SU-DHL-6 (cell line): ENCODE results near the gene MFAP3L.

Experiments
- H2AFZ ChIP-seq: fragments of 200-600 bp; sonication (generic); 2 replicates; pipeline ENCODE4 v1.6.1; 2014; ENCODE audit warnings: low read depth, mild to moderate bottlenecking, moderate library complexity, mixed read lengths, antibody characterized with exemption, low read length; ENCODE audit not compliant: severe bottlenecking
- H3F3A ChIP-seq: fragments of 200-600 bp; shearing (Covaris generic); 2 replicates; pipeline ENCODE4 v1.6.0; 2016; ENCODE audit warnings: antibody characterized with exemption, mild to moderate bottlenecking; ENCODE audit not compliant: insufficient read depth
- H3K27ac ChIP-seq: fragments of 200-600 bp; sonication (generic); 2 replicates; pipeline ENCODE4 v1.5.1; 2016; ENCODE audit warnings: low read depth, mild to moderate bottlenecking, low read length, moderate library complexity, mixed read lengths
- H3K27me3 ChIP-seq: fragments of 200-600 bp; sonication (generic), shearing (Covaris generic); 2 replicates; pipeline ENCODE4 v1.6.0; 2014; ENCODE audit warnings: mild to moderate bottlenecking, low read length
- H3K36me3 ChIP-seq: fragments of 200-600 bp; sonication (generic); 2 replicates; pipeline ENCODE4 v1.6.1; 2014; ENCODE audit warnings: mild to moderate bottlenecking, low read length, mixed read lengths
- H3K4me2 ChIP-seq: fragments of 300-600, 200-600 bp; shearing (Covaris generic), sonication (generic); 2 replicates; pipeline ENCODE4 v1.6.0; 2014; ENCODE audit warnings: low read length, low read depth, mild to moderate bottlenecking; ENCODE audit not compliant: poor library complexity, severe bottlenecking
- H3K4me3 ChIP-seq: fragments of 200-600 bp; sonication (generic); 2 replicates; pipeline ENCODE4 v1.5.1; 2014; ENCODE audit warnings: antibody characterized with exemption, low read length, mild to moderate bottlenecking, mixed read lengths; ENCODE audit not compliant: insufficient read depth, poor library complexity, severe bottlenecking
- H3K79me2 ChIP-seq: fragments of 200-600 bp; sonication (generic); 2 replicates; pipeline ENCODE4 v1.6.1; 2014; ENCODE audit warnings: mild to moderate bottlenecking, low read length, moderate library complexity; ENCODE audit not compliant: insufficient read depth
- H3K9ac ChIP-seq: fragments of 200-600 bp; sonication (generic); 2 replicates; pipeline ENCODE4 v1.7.0; 2014; ENCODE audit warnings: mild to moderate bottlenecking, low read length
- H3K9me2 ChIP-seq: fragments of 200-600 bp; sonication (generic); replicated peaks from 2 replicates; pipeline ENCODE4 v1.6.1; 2014; ENCODE audit warnings: low read length; ENCODE audit not compliant: insufficient read depth
- H3K9me3 ChIP-seq: fragments of 200-600 bp; sonication (generic); 2 replicates; pipeline ENCODE4 v1.6.1; 2014; ENCODE audit warnings: low read length, mixed read lengths; ENCODE audit not compliant: insufficient read depth
- H4K20me1 ChIP-seq: fragments of 200-600 bp; sonication (generic); 2 replicates; pipeline ENCODE4 v1.6.1; 2014; ENCODE audit warnings: low read depth, mild to moderate bottlenecking, antibody characterized with exemption, low read length, moderate library complexity, mixed read lengths
- CTCF ChIP-seq: fragments of 200-600 bp; sonication (generic); IDR thresholded peaks from one replicate; pipeline ENCODE4 v1.5.1; 2017; ENCODE audit warnings: antibody characterized with exemption, mild to moderate bottlenecking, low read length, moderate library complexity; ENCODE audit not compliant: insufficient read depth, poor library complexity, severe bottlenecking
- EZH2phosphoT487 ChIP-seq: fragments of 200-600 bp; sonication (generic), shearing (Covaris generic); conservative IDR thresholded peaks from 2 replicates; pipeline ENCODE4 v1.6.1; 2018; ENCODE audit warnings: mild to moderate bottlenecking, antibody characterized with exemption, low read length, moderate library complexity, mixed read lengths

Gene MFAP3L

DNA sequence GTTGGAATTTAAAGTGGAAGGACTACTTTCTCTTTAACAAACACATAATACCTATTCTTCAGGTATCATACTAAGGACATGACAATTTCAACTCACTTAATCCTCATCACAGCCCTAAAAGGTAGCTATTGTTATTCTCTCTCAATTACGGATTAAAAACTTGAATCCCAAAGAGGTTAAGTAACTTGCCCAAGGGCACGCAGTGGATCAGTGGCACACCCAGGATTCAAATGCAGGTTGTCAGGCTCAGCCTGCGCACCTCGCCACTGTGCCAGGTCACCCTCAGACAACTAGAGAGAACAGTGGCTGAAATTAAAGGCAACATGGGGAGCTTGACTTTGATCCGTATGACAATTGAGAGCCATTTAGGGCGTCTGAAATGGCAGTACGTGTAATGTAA, 67.6 kb downstream of the MFAP3L start:
- Histone ChIP-seq H3K27ac (no peak overlapping the region), H3K36me3 (no peaks in the 10 kb centered on the region), H3K27me3 (no peaks in the 10 kb centered on the region), H3F3A (no peaks in the 10 kb centered on the region), H3K9ac (no peak overlapping the region), H3K4me2 (no peak overlapping the region), H4K20me1 (no peaks in the 10 kb centered on the region), H3K9me3 (no peaks in the 10 kb centered on the region), H2AFZ (no peak overlapping the region), H3K9me2 (no peaks in the 10 kb centered on the region), H3K79me2 (no peaks in the 10 kb centered on the region), H3K4me3 (no peak overlapping the region)
- TF ChIP-seq CTCF, result no peak
- no peak for TF ChIP-seq EZH2phosphoT487

DNA sequence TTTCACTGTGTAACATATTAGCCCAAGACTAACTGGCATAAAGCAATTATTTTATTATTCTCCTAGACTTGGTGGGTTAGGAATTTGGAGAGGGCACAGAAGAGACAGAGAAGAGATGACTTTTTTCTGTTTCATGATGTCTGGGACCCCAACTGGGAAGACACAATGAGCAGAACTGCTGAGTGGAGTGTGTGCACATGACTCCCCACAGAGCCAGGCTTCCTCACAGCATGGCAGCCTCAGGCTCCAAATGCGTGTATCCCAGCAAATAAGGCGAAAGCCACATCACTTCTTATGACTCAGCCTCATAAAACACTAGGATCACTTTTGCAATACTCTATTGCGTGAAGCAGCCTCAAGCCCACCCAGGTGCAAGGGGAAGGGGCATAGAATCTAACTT, 68.4 kb downstream of the MFAP3L start:
- Histone ChIP-seq H3K9ac (no peak overlapping the region), H3K79me2 (no peaks in the 10 kb centered on the region), H3K36me3 (no peaks in the 10 kb centered on the region), H3K9me2 (no peaks in the 10 kb centered on the region), H3K4me3 (no peak overlapping the region), H3F3A (no peaks in the 10 kb centered on the region), H3K27me3 (no peaks in the 10 kb centered on the region), H3K9me3 (no peaks in the 10 kb centered on the region), H3K27ac (no peak overlapping the region), H2AFZ (no peak overlapping the region), H4K20me1 (no peaks in the 10 kb centered on the region), H3K4me2 (no peak overlapping the region)
- TF ChIP-seq EZH2phosphoT487, result no peak
- no peak for TF ChIP-seq CTCF

GRCh38 chr4:169956091-169956843, 69.9 kb downstream of the MFAP3L start:
- Histone ChIP-seq H3K36me3 (no peaks in the 10 kb centered on the region), H3K79me2 (no peaks in the 10 kb centered on the region), H3K9me2 (no peaks in the 10 kb centered on the region), H3K4me3 (no peak overlapping the region), H2AFZ (no peak overlapping the region), H3F3A (no peaks in the 10 kb centered on the region), H3K27ac (no peak overlapping the region), H4K20me1 (no peaks in the 10 kb centered on the region), H3K4me2 (no peak overlapping the region), H3K9ac (no peak overlapping the region), H3K27me3 (no peaks in the 10 kb centered on the region), H3K9me3 (no peaks in the 10 kb centered on the region)
- TF ChIP-seq CTCF (no peak), EZH2phosphoT487 (no peak)
